NCI-H2107 (cell line): ENCODE data around the gene NDUFA12.

ENCODE experiments used
- DNase-seq: peaks from one replicate; lab custom pipeline; 2025; lab: John Stamatoyannopoulos, UW

Gene NDUFA12

DNA sequence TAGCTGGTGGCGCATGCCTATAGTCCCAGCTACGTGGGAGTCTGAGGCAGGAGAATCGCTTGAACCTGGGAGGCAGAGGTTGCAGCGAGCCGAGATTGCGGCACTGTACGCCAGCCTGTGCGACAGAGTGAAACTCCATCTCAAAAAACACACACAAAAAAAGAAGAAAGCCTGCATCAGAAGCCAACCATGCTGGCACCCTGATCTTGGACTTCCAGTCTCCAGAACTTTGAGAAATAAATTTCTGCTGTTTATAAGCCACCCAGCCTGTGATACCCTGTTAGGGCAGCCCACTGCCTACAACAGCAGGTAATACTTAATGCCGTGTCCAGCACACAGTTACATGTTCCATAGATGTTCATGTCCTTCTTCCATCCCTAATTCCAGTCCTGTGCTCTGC is 62.7 kb downstream of the NDUFA12 start:
- no peak for DNase-seq

DNA sequence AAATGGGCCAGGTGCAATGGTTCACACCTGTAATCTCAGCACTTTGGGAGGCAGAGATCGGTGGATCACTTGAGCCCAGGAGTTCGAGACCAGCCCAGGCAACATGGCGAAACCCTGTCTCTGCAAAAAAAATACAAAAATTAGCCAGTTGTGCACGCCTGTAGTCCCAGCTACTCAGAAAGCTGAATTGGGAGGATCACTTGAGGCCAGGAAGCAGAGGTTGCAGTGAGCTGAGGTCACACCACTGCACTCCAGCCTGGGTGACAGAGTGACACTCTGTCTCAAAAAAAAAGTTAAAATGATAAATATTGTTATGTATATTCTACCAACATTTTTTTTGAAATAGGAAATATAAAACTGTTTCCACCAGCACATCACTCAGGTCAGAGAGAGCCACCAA is 64.9 kb downstream of the NDUFA12 start:
- DNase-seq = no peak

DNA sequence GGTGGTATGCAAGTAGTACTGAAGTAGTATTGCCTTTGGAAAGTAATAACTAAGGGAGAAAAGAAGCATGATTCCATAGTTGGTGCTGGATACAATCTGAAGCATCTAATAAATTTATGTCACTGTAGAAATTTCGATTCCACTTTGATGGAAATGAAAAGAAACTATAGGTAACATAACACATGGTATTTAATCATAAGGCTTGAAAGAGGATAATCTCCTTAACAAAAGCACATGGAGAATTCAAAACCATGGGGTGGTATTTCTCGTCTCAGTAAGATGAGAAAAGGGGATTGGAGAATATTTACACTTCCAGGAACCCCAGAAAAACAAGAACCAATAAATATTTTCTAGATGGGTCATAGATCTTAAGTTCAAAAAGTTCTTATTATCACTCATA is 72.7 kb downstream of the NDUFA12 start:
- DNase-seq = no peak

DNA sequence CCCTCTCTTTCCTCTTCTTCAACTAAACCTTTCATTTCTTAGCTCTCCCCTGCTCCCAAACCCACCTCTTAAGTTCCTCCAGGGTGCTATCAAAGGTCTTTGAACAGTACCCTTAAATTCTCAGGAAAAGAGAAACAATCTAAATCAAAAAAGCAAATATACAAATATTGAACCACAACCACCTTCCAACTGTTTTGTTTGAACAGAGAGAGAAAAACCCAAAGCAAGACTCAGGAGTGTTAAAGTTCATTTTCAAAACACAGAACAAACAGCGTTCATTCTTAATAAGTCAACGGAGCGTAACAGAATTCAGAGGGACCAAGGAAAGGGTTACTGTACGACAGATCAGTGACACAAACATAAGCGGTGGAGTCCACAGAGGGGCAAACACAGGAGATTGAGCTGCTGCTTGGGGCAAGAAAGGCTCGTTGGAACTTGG is 73.3 kb downstream of the NDUFA12 start:
- DNase-seq = no peak

DNA sequence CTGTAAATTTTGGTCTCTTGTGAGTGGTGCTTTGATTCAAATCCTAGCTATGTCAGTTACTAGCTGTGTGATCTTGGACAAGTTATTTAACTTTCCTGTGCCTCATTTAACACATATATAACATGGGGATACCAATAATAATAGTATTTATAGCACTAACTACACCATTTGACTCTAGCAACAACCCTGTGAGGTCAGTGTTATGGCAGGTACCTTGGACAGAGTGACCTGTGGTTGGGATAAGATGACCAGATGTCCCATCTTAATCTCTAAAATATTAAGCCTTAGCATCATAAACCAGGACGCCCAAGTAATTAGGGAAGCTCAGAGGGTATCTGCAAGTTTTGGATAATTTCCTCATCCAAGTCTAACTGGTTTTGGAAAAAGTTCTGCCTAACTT is 73.7 kb downstream of the NDUFA12 start:
- no peak for DNase-seq

DNA sequence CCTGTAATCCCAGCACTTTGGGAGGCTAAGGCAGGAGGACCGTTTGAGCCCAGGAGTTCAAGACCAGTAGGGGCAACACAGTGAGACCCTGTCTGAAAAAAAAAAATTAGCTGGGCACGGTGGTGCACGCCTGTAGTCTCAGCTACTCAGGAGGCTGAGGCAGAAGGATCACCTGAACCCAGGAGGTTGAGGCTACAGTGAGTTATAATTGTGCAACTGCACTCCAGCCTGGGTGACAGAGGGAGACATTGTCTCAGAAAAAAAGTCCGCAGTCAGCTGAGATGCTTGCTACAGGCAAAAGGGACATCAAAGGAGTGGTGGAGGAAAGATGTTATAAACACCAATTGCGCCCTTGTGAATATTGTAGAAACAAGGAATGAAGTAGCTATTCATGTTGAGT is 77.8 kb downstream of the NDUFA12 start:
- no peak for DNase-seq

DNA sequence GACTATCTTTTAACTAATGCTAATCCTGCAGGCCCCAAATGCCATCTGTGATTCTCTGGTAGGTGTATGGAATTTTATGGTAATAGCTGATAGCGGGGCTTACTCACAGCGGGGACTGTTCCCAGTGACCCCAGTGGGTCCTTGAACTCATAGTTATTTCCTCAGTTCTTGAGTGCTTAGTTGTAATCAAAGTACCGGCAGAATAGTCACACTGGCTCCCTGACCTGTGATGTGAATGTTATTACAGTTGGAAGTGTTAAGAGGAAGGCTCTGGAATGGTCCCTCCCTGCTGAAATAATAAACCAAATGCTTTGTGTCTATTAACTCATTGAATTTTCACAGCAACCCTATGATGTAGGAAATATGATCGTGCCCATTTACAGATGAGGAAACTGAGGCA is 78.3 kb downstream of the NDUFA12 start:
- no peak for DNase-seq

DNA sequence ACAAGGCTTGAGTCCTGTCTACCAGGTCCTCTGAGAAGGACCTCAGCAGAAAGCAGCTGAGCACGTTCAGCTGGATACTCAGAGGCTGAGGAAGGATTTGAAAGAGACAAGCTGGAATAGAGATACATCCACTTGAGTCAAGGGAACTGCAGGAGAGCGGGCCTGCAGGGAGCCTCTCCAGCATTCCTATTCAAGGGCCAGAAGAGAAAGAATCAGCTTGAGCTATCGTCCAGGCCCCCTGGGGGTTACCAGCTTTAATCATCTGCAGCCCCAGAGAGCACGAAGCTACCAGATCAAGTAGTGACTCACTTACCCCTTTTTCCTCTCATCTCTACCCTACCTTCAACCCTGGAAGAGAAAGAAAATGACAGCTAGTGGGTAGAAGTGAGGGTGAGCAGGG is 80.9 kb downstream of the NDUFA12 start:
- DNase-seq = no peak
